HepG2 (cell line): ENCODE results near the gene DENND4C. TPM values are rescaled to one million over a fixed set of nuclear protein-coding genes. Genes with fewer than 3 reads are reported as not detected.
A peak's percentile ranks its signal among the peaks of the same experiment; 100 is the strongest.

ENCODE experiments used
- CC2D1A ChIP-seq: sonication (generic); formaldehyde crosslinking; IDR thresholded peaks from 2 replicates; pipeline ENCODE4 v1.8.1; 2023; ENCODE audit warnings: mild to moderate bottlenecking, missing genetic modification reagents
- EED ChIP-seq: sonication (generic); formaldehyde crosslinking; IDR thresholded peaks from 2 replicates; pipeline ENCODE4 v1.5.0; 2020; ENCODE audit warnings: mild to moderate bottlenecking, missing genetic modification reagents
- EZH2 ChIP-seq: conservative IDR thresholded peaks from 2 replicates; pipeline ENCODE4 v1.6.1; 2012; ENCODE audit warnings: mild to moderate bottlenecking, low read depth, low read length, moderate library complexity
- FOXA3 ChIP-seq: IDR thresholded peaks from 2 replicates; pipeline ENCODE4 v1.6.1; 2016; ENCODE audit warnings: missing genetic modification reagents, missing compliant biosample characterization
- HNRNPLL ChIP-seq: fragments of 200-400 bp; formaldehyde crosslinking; IDR thresholded peaks from 2 replicates; pipeline ENCODE4 v1.6.1; 2017; ENCODE audit warnings: mild to moderate bottlenecking, low read depth, low read length; ENCODE audit not compliant: poor library complexity, severe bottlenecking
- KAT2B ChIP-seq: fragments of 150-350 bp; IDR thresholded peaks from 2 replicates; pipeline ENCODE4 v1.6.1; 2014; ENCODE audit warnings: low read depth, low read length, borderline replicate concordance
- KLF11 ChIP-seq: IDR thresholded peaks from 2 replicates; pipeline ENCODE4 v1.6.1; 2016; ENCODE audit warnings: missing compliant biosample characterization
- MBNL3 ChIP-seq: fragments of 250-450 bp; sonication (Bioruptor Pico); conservative IDR thresholded peaks from 2 replicates; pipeline ENCODE4 v1.8.0; 2022; ENCODE audit warnings: mild to moderate bottlenecking, inconsistent platforms
- TAF15 ChIP-seq: fragments of 200-400 bp; formaldehyde crosslinking; IDR thresholded peaks from one replicate; pipeline ENCODE4 v1.6.1; 2018; ENCODE audit warnings: mild to moderate bottlenecking, low read depth, low read length; ENCODE audit not compliant: poor library complexity, severe bottlenecking
- U2AF1 ChIP-seq: fragments of 200-400 bp; formaldehyde crosslinking; optimal IDR thresholded peaks from 2 replicates; pipeline ENCODE3; 2017; ENCODE audit warnings: mild to moderate bottlenecking, low read depth, low read length
- ZBTB7B ChIP-seq: sonication (generic); formaldehyde crosslinking; IDR thresholded peaks from 2 replicates; pipeline ENCODE4 v1.4.0; 2020; ENCODE audit warnings: missing genetic modification reagents
- ZMYM3 ChIP-seq: sonication (generic); formaldehyde crosslinking; IDR thresholded peaks from 2 replicates; pipeline ENCODE4 v1.5.1; 2020; ENCODE audit warnings: mild to moderate bottlenecking, missing genetic modification reagents
- ZNF709 ChIP-seq: sonication (generic); formaldehyde crosslinking; IDR thresholded peaks from 2 replicates; pipeline ENCODE4 v1.5.0; 2020; ENCODE audit warnings: mild to moderate bottlenecking, missing genetic modification reagents
- ZNF839 ChIP-seq: sonication (generic); formaldehyde crosslinking; IDR thresholded peaks from 2 replicates; pipeline ENCODE4 v1.4.0; 2020; ENCODE audit warnings: missing genetic modification reagents, mild to moderate bottlenecking, borderline replicate concordance
- ZSCAN22 ChIP-seq: sonication (generic); formaldehyde crosslinking; IDR thresholded peaks from 2 replicates; pipeline ENCODE4 v1.4.0; 2020; ENCODE audit warnings: mild to moderate bottlenecking, missing genetic modification reagents
- polyA plus RNA-seq, 8 experiments: library from polyadenylated mRNA; depleted of rRNA in 3 of 8; stranded (reverse) in 7 of 8; unstranded in 1 of 8; fragments of >200 nt; fragmentation: Illumina TruSeq in 4 of 8; extraction: Trizol in 4 of 8; gene quantifications; 2 replicates each; pipeline versions ENCODE4 v1.2.1 to v1.2.3, GENCODE V29; 2011 to 2016; ENCODE audit warnings: low read depth in 4 of 8, missing spikeins in 1 of 8, mixed read lengths in 1 of 8; ENCODE audit not compliant: insufficient read depth in 1 of 8
- total RNA-seq, 5 experiments: library from RNA; depleted of rRNA; stranded (reverse); fragments of >200 nt; fragmentation: Illumina TruSeq; extraction: Trizol; gene quantifications; 2 replicates each; pipeline ENCODE4 v1.2.3, GENCODE V29; 2016; ENCODE audit warnings: low read depth in 1 of 5
- TF ChIP-seq, protein P1 (sequence below): sonication (generic); formaldehyde crosslinking; IDR thresholded peaks from 2 replicates; pipeline ENCODE4 v1.4.0; 2020; ENCODE audit warnings: missing genetic modification reagents
- TF ChIP-seq, protein P2 (sequence below): sonication (generic); formaldehyde crosslinking; IDR thresholded peaks from 2 replicates; pipeline ENCODE4 v1.5.1; 2020; ENCODE audit warnings: mild to moderate bottlenecking, missing genetic modification reagents, moderate library complexity
- TF ChIP-seq, protein P3 (sequence below): IDR thresholded peaks from 2 replicates; pipeline ENCODE4 v1.4.0; 2020; ENCODE audit warnings: mild to moderate bottlenecking, missing genetic modification reagents
- TF ChIP-seq, protein P4 (sequence below): sonication (generic); formaldehyde crosslinking; IDR thresholded peaks from 2 replicates; pipeline ENCODE4 v1.5.0; 2020; ENCODE audit warnings: missing genetic modification reagents, mild to moderate bottlenecking, borderline replicate concordance

Gene DENND4C
- total and polyA plus RNA-seq, 2 of the 13 experiments (the other 11 are each of a cell fraction or from before 2014, with no cell fraction given): 19.1 to 27.2 TPM

DNA sequence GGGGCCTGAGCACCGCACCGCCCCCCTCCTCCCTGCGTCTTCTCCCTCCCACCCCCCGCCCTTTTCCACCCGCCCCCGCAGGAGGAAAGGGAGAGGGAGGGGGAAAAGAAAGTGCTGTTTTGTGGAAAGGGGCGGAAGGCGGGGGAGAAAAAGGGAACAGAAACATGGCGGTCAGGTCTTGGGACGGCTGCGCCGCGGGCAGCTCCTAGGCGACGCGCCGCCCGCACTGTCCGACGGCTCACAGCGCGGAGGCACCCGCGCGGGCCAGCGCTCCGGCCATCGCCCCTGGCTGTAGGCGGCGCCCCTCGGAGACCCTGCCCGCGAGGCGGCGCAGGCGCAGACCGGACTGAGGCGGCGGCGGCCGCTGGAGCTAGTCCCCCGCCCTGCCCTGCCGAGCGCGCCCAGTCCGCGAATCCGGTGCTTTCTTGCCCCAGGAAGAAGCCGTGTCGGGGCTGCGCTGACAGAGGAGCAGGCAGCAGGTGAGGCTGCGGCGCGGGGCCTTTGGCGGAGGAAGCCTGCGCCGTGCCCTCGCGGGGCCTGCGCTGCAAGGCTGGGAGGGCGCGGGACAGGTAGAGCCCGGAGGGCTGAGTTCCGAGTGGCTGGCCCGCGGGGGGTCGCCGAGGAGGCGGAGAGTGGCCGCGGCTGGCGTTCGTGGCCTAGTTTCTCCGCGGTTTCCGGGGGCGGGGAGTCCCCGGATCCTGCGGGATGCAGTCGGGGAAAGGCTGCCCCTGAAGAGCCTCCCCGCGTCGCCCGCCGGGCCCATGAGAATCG is at the start of gene DENND4C (continued):
- TF ChIP-seq ZNF839 (CRISPR knock-in tag) (0 out of 2 replicates have a peak, but pooled peaks have one; percentile 47), TAF15 (no peak), KLF11 (CRISPR knock-in tag) (no peak), KAT2B (no peak), EED (CRISPR knock-in tag) (no peak; the same call in none of the 2 replicates), ZNF709 (CRISPR knock-in tag) (no peak; the same call in 1 of the 2 replicates), U2AF1 (no peak), ZSCAN22 (CRISPR knock-in tag) (no peak), FOXA3 (CRISPR knock-in tag) (no peak), HNRNPLL (peak; percentile 96), MBNL3 (CRISPR knock-in tag) (no peak), EZH2 (no peak), ZMYM3 (CRISPR knock-in tag) (peak; percentile 41; the same call in 1 of the 2 replicates), ZBTB7B (peak; percentile 34; the same call in 1 of the 2 replicates), CC2D1A (CRISPR knock-in tag) (no peak)
- TF ChIP-seq, protein P1, sequence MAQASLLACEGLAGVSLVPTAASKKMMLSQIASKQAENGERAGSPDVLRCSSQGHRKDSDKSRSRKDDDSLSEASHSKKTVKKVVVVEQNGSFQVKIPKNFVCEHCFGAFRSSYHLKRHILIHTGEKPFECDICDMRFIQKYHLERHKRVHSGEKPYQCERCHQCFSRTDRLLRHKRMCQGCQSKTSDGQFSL: peak; percentile 77
- TF ChIP-seq, protein P2, sequence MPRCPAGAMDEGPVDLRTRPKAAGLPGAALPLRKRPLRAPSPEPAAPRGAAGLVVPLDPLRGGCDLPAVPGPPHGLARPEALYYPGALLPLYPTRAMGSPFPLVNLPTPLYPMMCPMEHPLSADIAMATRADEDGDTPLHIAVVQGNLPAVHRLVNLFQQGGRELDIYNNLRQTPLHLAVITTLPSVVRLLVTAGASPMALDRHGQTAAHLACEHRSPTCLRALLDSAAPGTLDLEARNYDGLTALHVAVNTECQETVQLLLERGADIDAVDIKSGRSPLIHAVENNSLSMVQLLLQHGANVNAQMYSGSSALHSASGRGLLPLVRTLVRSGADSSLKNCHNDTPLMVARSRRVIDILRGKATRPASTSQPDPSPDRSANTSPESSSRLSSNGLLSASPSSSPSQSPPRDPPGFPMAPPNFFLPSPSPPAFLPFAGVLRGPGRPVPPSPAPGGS (CRISPR knock-in tag): peak; percentile 94
- TF ChIP-seq, protein P3, sequence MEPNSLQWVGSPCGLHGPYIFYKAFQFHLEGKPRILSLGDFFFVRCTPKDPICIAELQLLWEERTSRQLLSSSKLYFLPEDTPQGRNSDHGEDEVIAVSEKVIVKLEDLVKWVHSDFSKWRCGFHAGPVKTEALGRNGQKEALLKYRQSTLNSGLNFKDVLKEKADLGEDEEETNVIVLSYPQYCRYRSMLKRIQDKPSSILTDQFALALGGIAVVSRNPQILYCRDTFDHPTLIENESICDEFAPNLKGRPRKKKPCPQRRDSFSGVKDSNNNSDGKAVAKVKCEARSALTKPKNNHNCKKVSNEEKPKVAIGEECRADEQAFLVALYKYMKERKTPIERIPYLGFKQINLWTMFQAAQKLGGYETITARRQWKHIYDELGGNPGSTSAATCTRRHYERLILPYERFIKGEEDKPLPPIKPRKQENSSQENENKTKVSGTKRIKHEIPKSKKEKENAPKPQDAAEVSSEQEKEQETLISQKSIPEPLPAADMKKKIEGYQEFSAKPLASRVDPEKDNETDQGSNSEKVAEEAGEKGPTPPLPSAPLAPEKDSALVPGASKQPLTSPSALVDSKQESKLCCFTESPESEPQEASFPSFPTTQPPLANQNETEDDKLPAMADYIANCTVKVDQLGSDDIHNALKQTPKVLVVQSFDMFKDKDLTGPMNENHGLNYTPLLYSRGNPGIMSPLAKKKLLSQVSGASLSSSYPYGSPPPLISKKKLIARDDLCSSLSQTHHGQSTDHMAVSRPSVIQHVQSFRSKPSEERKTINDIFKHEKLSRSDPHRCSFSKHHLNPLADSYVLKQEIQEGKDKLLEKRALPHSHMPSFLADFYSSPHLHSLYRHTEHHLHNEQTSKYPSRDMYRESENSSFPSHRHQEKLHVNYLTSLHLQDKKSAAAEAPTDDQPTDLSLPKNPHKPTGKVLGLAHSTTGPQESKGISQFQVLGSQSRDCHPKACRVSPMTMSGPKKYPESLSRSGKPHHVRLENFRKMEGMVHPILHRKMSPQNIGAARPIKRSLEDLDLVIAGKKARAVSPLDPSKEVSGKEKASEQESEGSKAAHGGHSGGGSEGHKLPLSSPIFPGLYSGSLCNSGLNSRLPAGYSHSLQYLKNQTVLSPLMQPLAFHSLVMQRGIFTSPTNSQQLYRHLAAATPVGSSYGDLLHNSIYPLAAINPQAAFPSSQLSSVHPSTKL (CRISPR knock-in tag): peak; percentile 32; the same call in 1 of the 2 replicates
- TF ChIP-seq, protein P4, sequence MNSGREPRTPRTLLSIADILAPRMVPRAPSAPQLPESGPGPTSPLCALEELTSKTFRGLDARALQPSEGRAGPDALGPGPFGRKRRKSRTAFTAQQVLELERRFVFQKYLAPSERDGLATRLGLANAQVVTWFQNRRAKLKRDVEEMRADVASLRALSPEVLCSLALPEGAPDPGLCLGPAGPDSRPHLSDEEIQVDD (CRISPR knock-in tag): no peak
